ENCODE data around the gene RBBP7.

Gene RBBP7

GRCh38 chrX:16839219-16839851, 30.8 kb downstream of the RBBP7 start:
- CTCF ChIA-PET: interaction anchor here (1.1 to 2.1 kb wide), 3 partner anchors 13 to 53 kb away, joined by 3 to 6 read pairs (median 5); no protein-coding TSS in a partner anchor
- POLR2A ChIA-PET: no interaction called here
- TF ChIP-seq L3MBTL2 (conservative IDR thresholded peaks at IDR 0.05) (no peak), CTBP1 (IDR thresholded peaks at IDR 0.05; ENCODE audit: borderline replicate concordance) (no peak), ELF4 (IDR thresholded peaks at IDR 0.05) (no peak), NFRKB (IDR thresholded peaks at IDR 0.05) (no peak), SP1 (IDR thresholded peaks at IDR 0.05) (no peak), SUZ12 (IDR thresholded peaks at IDR 0.05) (no peak), ZNF384 (IDR thresholded peaks at IDR 0.05) (no peak), FOXM1 (IDR thresholded peaks at IDR 0.05; ENCODE audit: borderline replicate concordance) (no peak), BHLHE40 (IDR thresholded peaks at IDR 0.05; ENCODE audit: borderline replicate concordance) (no peak), HDGF (IDR thresholded peaks at IDR 0.05; ENCODE audit: borderline replicate concordance) (no peak), FOXK2 (IDR thresholded peaks at IDR 0.05) (no peak), LEF1 (IDR thresholded peaks at IDR 0.05; ENCODE audit: borderline replicate concordance) (no peak), TARDBP (IDR thresholded peaks at IDR 0.05) (no peak), FOXA1 (IDR thresholded peaks at IDR 0.05) (no peak), ARNT (IDR thresholded peaks at IDR 0.05) (no peak)
- TF ChIP-seq, protein P1, sequence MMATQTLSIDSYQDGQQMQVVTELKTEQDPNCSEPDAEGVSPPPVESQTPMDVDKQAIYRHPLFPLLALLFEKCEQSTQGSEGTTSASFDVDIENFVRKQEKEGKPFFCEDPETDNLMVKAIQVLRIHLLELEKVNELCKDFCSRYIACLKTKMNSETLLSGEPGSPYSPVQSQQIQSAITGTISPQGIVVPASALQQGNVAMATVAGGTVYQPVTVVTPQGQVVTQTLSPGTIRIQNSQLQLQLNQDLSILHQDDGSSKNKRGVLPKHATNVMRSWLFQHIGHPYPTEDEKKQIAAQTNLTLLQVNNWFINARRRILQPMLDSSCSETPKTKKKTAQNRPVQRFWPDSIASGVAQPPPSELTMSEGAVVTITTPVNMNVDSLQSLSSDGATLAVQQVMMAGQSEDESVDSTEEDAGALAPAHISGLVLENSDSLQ (IDR thresholded peaks at IDR 0.05): no peak
- DNase-seq (ENCODE audit: extremely low spot score): no peak

- TF ChIP-seq BHLHE40 (IDR thresholded peaks at IDR 0.05; ENCODE audit: borderline replicate concordance): no peak
- TF ChIP-seq ZNF384 (IDR thresholded peaks at IDR 0.05): no peak
- TF ChIP-seq, protein P1 (IDR thresholded peaks at IDR 0.05): no peak
- TF ChIP-seq FOXK2 (IDR thresholded peaks at IDR 0.05): no peak
- no peak for TF ChIP-seq L3MBTL2 (conservative IDR thresholded peaks at IDR 0.05)
- no peak for TF ChIP-seq FOXM1 (IDR thresholded peaks at IDR 0.05; ENCODE audit: borderline replicate concordance)
- no peak for TF ChIP-seq LEF1 (IDR thresholded peaks at IDR 0.05; ENCODE audit: borderline replicate concordance)
- no peak for TF ChIP-seq ARNT (IDR thresholded peaks at IDR 0.05)
- no peak for TF ChIP-seq HDGF (IDR thresholded peaks at IDR 0.05; ENCODE audit: borderline replicate concordance)
- no peak for TF ChIP-seq SUZ12 (IDR thresholded peaks at IDR 0.05)
- TF ChIP-seq FOXA1 (IDR thresholded peaks at IDR 0.05): no peak
- TF ChIP-seq CTBP1 (IDR thresholded peaks at IDR 0.05; ENCODE audit: borderline replicate concordance): no peak
- no peak for TF ChIP-seq NFRKB (IDR thresholded peaks at IDR 0.05)
- no peak for TF ChIP-seq ELF4 (IDR thresholded peaks at IDR 0.05)
- no peak for TF ChIP-seq TARDBP (IDR thresholded peaks at IDR 0.05)
- no peak for TF ChIP-seq SP1 (IDR thresholded peaks at IDR 0.05)
- CTCF ChIA-PET: interaction anchor here (1.1 kb wide), 1 partner anchor 54 kb away, joined by 3 read pairs; no protein-coding TSS in a partner anchor
- POLR2A ChIA-PET: no interaction called here
- no peak for DNase-seq (ENCODE audit: extremely low spot score)
Observed at GRCh38 chrX:16838202-16839066, 31.7 kb downstream of the RBBP7 start.

DNA sequence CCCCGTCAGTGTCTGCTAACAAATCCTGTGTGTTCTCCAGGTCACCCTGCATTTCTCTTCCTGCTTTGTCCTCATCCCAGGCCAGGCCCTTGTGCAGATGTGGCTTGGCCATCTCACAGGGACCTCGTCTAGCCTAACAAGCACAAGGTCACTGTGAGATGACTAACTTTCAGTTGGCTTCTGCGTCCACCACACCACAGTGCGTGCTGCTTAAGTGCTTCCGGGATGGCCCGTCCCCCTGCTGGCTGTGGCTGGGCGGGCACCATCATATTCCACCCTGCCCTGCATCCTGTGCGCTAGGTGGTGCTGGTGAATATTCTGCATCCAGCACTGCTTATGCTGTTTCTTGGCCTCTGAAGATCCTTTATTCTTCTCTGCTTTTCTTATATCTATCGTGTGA, 33.8 kb downstream of the RBBP7 start:
- ChIA-PET POLR2A (no interaction called here), CTCF (no interaction called here)
- peak; percentile 53 for DNase-seq (ENCODE audit: extremely low spot score)
- no peak for TF ChIP-seq ELF4 (IDR thresholded peaks at IDR 0.05)
- no peak for TF ChIP-seq ARNT (IDR thresholded peaks at IDR 0.05)
- no peak for TF ChIP-seq BHLHE40 (IDR thresholded peaks at IDR 0.05; ENCODE audit: borderline replicate concordance)
- TF ChIP-seq, protein P1 (IDR thresholded peaks at IDR 0.05): no peak
- TF ChIP-seq LEF1 (IDR thresholded peaks at IDR 0.05; ENCODE audit: borderline replicate concordance): no peak
- TF ChIP-seq SUZ12 (IDR thresholded peaks at IDR 0.05): no peak

- ChIA-PET CTCF (interaction anchor here (0.6 kb wide), 1 partner anchor 45 kb away, joined by 5 read pairs; no protein-coding TSS in a partner anchor), POLR2A (no interaction called here)
- DNase-seq (ENCODE audit: extremely low spot score): no peak
- TF ChIP-seq NFRKB (IDR thresholded peaks at IDR 0.05): no peak
- TF ChIP-seq FOXA1 (IDR thresholded peaks at IDR 0.05): no peak
- no peak for TF ChIP-seq CTBP1 (IDR thresholded peaks at IDR 0.05; ENCODE audit: borderline replicate concordance)
- no peak for TF ChIP-seq BHLHE40 (IDR thresholded peaks at IDR 0.05; ENCODE audit: borderline replicate concordance)
- TF ChIP-seq TARDBP (IDR thresholded peaks at IDR 0.05): no peak
- TF ChIP-seq ARNT (IDR thresholded peaks at IDR 0.05): no peak
- TF ChIP-seq L3MBTL2 (conservative IDR thresholded peaks at IDR 0.05): no peak
- TF ChIP-seq FOXK2 (IDR thresholded peaks at IDR 0.05): no peak
- TF ChIP-seq ELF4 (IDR thresholded peaks at IDR 0.05): no peak
- TF ChIP-seq SUZ12 (IDR thresholded peaks at IDR 0.05): no peak
- TF ChIP-seq FOXM1 (IDR thresholded peaks at IDR 0.05; ENCODE audit: borderline replicate concordance): no peak
Observed at GRCh38 chrX:16834806-16835205, 35.4 kb downstream of the RBBP7 start.

- ChIA-PET CTCF (no interaction called here), POLR2A (no interaction called here)
- DNase-seq (ENCODE audit: extremely low spot score): no peak
Observed at GRCh38 chrX:16832301-16832700, 37.9 kb downstream of the RBBP7 start.

More at GRCh38 chrX:16832301-16832700, 37.9 kb downstream of the RBBP7 start:
- TF ChIP-seq ARNT (IDR thresholded peaks at IDR 0.05) (no peak), LEF1 (IDR thresholded peaks at IDR 0.05; ENCODE audit: borderline replicate concordance) (no peak), FOXA1 (IDR thresholded peaks at IDR 0.05) (no peak)
- TF ChIP-seq, protein P1 (IDR thresholded peaks at IDR 0.05): no peak
